ENCODE measurements around the gene SNAP23. TPM values are rescaled to one million over a fixed set of nuclear protein-coding genes. Genes with fewer than 3 reads are reported as not detected.

The SNAP23 gene
- total RNA-seq, 1 donor from 2014 or later = 26.4 TPM

GRCh38 chr15:42575188-42576039, 80.0 kb downstream of the SNAP23 start, which contains the start of gene STARD9:
Gene STARD9, plus strand, starts transcription at chr15:42575606. Its CDS starts 110 bp downstream, at chr15:42575716.
- peak; percentile 99 for DNase-seq

GRCh38 chr15:42576040-42576594, 80.7 kb downstream of the SNAP23 start:
- DNase-seq = no peak

GRCh38 chr15:42576776-42577175, 81.3 kb downstream of the SNAP23 start:
- DNase-seq = no peak

GRCh38 chr15:42577514-42578031, 82.1 kb downstream of the SNAP23 start:
- no peak for DNase-seq

GRCh38 chr15:42578984-42579537, 83.6 kb downstream of the SNAP23 start:
- DNase-seq = no peak

GRCh38 chr15:42581272-42581730, 85.9 kb downstream of the SNAP23 start:
- DNase-seq = peak; percentile 81

Other genes starting within 250 kb of the SNAP23 start
- gene GANC, start 222.4 kb upstream of the SNAP23 start, total RNA-seq = 13.6 TPM
- 67.4 TPM for gene TMEM87A, start 222.2 kb upstream of the SNAP23 start, total RNA-seq
- gene CAPN3, start 136.1 kb upstream of the SNAP23 start, total RNA-seq = 1.1 TPM
- 52.4 TPM for gene ZNF106, start 4.5 kb upstream of the SNAP23 start, total RNA-seq
- gene LRRC57, start 53.2 kb downstream of the SNAP23 start, total RNA-seq = 16.2 TPM
- 54.6 TPM for gene HAUS2, start 53.2 kb downstream of the SNAP23 start, total RNA-seq
- gene STARD9, start 80.0 kb downstream of the SNAP23 start, total RNA-seq = 5.1 TPM
- gene CDAN1, start 241.5 kb downstream of the SNAP23 start, total RNA-seq = 10.9 TPM

All from occipital lobe (tissue), 2 donors.